ENCODE data around the gene ZCCHC18.
"Not testable (repeated sequence)": the region's sequence is repeated elsewhere in the genome, so short reads cannot be mapped to it uniquely, and the experiment has no call there.

The ZCCHC18 gene

DNA sequence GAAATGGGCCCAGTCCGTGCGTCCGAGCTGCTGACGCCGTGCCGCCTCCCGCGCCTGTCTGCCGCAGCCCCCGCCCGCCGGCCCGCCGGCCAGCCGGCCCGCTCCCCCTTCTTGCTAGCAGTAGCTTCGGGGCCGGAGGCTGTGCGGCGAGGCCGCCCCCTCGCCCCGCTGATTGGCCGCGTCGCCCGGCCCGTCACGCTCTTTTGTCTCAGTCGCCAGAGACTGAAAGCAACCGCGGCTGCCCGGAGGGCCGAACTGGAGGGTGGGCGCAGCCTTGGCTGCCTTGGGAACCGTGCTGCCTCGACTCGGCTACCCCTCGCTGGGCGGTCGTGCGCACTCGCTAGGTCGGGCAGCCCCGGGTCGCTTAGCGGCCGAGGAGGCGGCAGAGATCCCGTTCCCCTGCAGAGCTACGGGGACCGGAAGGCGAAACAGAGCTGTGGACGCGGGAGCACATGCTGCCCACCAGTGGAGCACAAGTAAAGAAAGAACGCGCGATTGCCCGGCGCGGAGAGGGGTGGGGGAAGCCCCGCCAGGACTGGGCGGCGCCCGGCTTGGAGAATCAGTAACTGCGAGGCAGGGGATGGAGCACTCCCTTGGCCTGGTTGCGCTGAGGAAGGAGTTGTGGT is at the start of gene ZCCHC18:
ZCCHC18 (plus strand) TSS at position 198 of the 626 bp plus-strand sequence. CDS start 1,589 bp downstream, outside the sequence.
- DNase-seq = peak; percentile 58

DNA sequence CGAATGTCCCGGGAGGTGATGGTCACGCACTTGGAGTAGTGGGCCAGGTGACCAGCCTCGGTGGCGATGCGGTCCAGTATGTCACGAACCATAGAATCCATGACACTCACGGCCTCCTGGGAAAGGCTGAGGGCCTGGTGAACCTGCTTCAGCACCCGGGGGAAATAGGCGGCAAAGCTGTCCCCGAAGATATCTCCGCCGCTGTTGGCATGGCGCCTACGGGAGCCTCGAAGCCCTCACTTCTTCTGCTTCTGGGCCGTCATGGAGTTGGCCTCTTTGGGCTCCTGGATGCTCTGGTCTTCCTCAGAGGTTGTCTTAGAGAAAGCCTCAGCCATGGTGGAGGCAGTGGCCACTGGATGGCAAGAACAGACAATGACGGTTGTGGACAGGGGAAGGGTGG is 49.7 kb upstream of the ZCCHC18 start:
- DNase-seq = not testable (repeated sequence)

DNA sequence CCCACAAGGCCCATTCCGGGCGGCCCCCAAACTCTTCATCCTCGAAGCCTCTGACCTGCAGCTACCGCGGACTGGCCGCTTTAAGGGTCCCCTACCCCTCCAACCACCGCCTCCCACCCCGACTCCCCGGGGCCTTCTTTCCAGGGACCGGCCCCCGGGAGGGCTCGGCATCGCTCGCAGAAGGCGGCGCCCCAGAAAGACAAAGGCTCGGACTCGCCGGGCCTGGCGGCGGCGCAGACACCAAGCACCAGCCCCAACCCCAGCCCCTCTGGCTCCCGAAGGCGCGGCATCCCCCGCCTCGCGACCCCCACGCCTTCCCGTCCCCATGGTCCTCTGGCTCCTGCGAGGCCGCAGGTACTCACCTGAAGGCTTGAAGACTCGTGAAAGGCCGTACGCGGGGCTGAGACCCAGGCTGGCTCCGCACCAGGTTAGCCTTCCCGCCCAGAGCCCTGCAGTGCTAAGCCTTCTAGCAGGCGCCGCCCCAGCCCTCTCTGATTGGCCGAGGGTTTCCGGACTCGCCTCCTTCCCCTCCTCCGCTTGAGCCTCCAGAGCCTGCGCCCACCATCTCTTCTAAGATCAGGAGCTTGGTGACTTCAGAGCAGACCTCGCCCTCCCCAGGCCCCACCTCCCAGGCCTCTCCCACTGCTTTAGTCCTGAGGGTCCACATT is 36.4 kb upstream of the ZCCHC18 start, which contains the start of gene TMSB15C:
TMSB15C (minus strand) TSS at position 459 of the 668 bp plus-strand sequence.
- DNase-seq = not testable (repeated sequence)

DNA sequence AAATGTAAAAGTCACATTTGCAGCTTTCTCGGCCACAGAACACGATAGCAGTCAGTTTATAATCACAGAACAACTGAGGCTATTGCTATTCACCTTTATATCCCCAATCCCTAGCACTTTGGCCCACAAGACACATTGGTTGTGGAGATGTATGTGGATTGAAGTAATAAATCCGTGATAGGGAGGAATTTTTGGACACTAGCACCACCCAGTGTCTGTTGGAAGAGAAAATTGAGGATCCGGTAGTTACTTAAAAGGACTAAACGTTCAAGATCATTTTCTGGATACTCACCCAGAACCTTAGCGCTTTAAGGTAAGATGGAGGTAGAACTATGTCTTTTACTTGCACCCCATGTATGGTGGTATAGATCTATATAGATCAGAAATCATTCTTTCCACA is 34.5 kb upstream of the ZCCHC18 start:
- DNase-seq = not testable (repeated sequence)

DNA sequence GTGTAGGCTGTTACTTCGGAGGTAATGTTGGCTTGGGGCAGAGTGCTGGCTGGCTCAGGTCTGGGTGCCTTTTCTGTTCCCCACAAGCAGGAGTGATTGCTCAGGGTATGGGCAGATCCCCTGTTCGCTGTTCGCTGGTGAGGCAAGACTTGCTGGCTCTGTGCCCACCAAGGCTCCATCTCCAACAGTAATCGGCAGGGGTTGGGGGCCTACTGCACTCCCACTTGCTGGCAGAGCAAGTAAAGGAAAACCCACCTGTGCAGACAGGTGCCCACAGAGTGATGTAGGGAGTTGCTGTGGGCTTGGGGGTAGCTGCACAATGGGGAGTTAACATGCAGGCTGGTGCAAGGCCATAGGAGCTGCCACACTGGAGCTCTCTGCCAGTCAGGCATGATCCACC is 28.3 kb upstream of the ZCCHC18 start:
- DNase-seq = no peak

DNA sequence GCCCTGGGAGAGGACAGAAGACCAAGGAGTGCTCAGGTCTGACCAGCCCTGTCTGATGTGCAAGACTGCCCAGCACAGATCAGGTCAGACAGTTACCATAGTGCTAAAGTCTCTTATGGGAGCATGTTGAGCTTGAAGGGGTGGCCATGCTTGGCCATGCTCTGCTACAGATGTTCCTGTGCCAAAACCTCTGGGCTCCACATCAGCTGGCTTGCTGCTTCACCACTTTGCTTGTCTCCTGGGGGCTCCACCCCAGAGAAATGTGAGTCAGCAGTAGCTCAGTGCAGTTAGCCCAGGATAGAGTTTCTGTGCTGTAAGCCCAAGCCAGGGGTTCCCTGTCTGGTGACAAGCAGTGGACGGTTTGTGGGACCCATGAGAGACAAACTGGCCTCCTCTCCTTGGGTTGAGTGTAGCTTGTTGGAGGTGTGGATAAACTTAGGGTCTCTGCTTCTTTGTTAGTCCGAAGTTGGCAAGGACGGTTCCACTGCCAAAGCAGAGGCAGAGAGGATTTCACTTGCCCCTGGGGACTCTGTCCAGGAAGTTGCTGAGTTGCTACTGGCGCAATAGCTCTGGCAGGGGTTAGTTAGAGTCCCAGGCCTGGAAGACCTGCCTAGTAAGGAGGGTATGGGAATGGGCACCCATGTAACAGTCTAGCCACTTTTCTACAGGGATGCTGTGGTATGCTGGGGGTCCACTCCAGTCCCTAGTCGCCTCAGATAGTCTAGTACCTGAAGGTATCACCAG is 27.6 kb upstream of the ZCCHC18 start:
- no peak for DNase-seq

DNA sequence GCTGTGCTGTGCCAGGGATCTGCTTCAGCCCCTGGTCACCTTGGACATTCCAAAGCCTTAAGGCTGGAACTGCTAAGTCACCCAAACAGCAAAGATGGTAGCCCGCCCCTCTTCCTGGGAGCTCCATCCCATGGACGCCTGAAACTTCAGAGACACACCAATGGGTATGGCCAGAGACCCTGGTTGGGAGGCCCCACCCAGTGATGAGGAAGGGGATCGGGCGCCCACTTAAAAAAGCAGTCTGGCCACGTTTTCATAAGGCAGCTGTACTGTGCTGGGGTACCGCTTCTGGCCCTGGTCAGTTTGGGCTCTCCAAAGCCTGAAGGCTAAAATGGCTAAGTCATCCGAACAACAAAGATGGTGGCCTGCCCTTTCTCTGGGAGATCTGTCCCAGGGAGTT is 26.8 kb upstream of the ZCCHC18 start:
- no peak for DNase-seq

DNA sequence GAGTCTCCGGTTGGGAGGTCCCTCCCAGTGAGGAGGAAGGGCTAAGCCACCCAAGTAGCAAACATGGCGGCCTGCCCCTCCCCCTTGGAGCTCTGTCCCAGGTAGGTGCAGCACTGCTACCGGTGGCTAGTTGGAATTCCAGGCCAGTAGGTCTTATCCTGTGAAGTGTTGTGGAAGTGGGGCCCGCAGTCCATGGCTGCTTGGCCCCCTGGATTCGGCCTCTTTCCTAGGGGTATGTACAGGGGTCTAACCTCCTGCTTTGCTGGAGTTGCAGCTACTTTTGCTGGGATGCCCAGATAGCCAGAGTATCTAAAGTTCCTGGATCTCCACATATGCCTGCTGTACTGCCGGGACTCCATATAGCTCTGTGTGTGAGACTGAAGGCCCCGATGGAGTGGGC is 26.4 kb upstream of the ZCCHC18 start:
- no peak for DNase-seq

DNA sequence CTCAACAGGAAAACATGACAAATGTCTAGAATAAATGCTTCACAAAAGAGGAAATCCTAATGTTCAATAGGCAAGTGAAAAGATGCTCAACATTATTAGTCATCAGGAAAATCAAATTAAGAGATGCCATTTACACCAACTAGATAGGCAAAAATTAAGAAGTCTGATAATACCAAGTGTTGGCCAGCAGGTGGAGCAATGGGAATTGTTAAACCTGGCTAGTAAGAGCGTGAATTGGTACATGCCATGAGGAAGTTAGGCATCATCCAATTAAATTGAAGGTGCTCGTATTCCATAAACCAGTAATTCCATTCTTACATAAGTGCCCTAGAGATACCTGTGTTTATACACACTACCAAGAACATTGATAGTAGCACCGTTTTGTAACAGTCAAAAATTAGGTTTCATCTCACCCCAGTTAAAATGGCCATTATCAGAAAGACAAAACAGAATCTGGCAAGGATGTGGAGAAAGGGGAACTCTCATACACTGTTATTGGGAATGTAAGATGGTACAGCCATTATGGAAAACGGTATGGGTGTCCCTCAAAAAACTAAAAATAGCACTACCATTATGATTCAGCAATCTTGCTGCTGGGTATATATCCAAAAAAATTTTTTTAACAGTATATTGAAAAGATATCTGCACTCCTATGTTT is 14.0 kb upstream of the ZCCHC18 start:
- peak; percentile 60 for DNase-seq

DNA sequence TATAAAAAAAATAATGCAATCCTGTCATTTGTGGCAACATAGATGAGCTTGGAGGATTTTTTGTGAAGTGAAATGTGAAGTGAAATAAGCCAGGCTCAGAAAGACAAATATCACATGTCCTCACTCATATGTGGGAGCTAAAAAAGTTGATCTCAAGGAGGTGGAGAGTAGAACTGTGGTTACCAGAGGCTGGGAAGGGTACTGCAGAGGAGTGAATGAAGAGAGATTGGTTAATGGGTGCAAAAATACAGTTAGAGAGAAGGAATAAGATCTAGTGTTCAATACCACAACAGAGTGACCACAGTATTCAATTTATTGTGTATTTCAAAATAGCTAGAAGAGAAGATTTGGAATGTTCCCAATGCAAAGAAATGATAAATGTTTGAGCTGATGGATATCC is 13.4 kb upstream of the ZCCHC18 start:
- DNase-seq = no peak

DNA sequence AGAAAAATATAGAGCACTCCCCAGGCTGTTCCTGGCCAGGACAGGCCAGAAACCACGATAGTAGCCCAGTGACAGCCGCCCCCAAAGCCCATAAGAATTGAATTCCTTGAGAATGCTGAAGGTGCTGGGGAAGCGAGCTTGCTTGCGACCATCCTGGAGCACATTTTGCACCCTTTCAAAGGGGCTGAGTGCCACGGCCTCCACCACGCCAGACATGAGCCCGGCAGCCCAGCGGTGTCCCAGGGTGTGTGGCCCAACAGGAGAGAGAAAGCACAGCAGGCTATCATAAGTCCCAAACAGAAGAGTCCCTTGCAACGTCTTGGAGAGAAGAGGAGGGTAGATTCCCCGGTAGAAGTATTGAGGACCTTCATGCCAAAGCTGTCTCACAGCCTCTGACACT is 7.6 kb upstream of the ZCCHC18 start:
- no peak for DNase-seq

DNA sequence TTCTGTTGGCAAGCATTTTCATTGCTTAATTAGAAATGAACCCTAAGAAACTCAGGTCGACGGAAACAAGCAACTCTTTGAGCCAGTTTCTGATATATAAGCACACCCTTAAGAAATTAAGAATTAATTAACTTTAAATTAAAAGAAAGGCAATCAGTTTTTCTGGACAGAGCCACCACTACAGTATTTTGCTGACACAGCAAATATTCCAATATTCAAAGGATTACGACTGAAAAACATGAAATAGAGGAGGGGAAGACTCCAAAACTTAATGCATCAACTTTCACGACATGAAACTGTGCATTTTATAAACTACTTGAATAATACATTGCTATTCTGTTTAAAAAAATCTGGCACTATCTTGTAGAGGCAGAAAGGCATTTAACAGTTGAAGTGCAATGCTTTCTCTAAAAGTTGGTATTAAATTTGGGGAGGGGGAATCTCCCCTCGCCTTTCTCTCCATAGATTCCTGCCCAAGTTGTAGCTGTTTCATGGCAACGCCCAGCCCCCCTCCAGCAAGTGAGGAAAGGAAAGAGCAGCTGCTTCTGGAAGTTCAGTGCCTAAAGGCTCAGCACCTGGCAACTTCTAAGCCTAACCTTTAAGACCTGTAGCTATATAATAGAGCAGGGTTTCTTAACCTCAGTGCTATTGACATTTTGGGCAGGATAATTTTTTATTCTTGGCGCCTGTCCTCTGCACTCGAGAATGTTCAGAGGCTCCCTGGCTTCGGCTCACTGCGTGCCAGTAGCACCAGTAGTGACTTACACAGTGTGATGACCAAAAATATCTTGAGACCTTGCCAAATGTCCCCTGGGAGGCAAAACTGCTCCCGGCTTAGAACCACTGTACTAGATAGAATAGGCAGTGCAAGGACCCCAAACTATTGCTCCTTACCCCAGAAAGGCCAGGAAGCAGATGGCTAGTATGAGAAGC is 6.7 kb upstream of the ZCCHC18 start:
- no peak for DNase-seq

DNA sequence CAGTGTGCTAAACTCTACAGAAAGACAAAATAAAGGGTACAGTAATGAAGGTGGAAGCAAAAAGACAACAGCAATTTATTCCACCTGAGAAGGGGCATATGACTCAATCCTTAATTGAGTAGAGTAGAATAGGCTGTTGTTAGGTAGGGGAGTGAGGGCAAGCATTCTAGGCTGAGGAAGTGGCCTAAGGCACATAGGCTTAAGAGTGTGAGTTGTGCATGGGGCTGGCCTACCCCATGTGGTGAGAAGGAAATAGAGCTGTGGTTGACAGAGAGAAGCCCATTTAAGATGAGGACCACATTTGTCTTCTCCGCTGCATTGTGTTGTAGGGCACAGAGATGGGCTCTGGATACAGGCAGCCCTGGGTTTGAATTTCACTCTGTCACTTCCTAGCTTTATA is 3.4 kb upstream of the ZCCHC18 start:
- DNase-seq = no peak

DNA sequence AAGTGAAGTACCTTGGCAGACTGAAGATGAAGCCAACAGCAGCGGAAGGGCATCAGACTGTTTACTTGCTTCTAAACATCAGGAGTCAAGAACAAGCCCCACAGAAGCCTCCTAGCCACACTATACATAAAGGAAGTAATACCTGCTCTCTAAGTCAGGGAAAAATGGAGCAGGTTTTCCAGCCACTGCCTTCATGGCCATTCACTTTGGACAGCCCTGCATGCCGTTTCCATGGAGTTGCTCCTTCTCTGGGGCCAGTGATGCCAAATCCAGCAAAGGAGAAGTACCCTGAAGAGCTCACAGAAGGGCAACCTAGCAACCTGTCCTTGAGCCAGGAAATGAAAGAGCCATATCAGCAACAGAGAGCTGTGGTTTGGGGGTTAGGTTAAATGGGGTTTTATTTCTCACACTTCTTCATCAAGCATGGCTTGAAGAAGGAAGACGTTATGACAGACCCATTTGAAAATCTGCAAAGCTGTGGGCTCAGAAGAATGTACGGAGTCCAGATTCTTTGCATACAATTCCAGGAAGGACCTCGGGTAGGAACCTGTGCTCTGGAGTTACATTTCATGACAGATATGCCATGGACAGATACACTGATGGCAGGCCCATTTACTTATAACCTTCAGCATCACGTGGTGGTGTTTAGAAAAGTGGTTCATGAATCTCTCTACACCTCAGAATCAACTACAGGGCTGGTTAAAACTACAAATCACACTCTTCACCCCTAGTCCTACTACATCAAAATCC is 1.7 kb upstream of the ZCCHC18 start:
- not testable (repeated sequence) for DNase-seq

DNA sequence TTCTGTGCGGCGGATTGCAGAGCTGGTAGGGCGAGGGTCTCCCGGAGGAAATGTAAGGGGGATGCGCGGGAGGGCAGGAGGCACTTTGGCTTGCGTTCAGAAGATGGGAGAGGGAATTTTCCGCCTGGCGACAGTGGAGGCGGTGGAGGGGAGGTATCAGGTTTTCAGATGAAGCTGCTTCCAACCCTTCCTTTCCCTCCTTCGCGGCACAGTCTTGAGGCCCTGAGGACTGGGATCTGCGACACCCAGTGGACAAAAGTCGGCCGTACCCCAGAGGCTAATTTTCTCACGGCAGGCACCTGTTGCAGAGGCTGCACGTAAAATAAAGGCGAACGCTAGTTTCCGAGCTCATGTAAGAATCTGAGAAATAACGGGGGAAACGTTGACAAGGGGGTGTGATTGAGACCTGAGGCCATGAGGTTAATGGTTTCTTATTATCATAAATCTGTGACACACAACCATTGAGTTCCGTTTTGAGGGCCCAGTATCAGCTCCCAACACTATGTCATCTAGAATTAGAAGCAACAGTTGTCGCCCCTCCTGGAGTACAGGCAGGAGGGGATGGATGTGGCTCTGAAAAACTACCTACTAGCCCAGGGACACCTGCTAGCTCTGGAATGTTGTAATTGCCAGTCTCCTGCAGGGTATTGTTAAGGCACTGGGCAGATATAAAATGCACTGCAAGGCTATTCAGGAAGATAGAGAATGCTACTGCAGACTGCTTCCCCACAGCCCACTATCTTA is 1.1 kb downstream of the ZCCHC18 start:
- peak; percentile 61 for DNase-seq

DNA sequence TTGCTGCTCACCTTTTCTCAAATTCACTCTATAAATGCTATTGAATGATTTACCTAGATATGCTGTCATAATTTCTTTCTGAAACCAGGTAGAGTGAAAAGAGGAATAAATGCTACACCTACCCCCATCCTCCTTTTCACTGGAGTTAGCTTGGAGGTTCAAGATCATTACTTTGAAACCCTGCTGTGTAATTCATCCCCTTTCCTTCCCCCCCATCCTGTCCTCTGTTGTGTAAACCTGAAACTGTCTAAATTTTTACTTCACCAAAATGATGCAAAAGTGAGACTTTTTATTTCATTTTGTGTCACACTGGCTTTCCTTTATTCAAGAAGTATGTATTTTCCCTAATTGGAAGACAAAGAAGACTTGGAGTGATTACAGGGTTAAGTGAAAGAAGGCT is 5.4 kb downstream of the ZCCHC18 start:
- no peak for DNase-seq

DNA sequence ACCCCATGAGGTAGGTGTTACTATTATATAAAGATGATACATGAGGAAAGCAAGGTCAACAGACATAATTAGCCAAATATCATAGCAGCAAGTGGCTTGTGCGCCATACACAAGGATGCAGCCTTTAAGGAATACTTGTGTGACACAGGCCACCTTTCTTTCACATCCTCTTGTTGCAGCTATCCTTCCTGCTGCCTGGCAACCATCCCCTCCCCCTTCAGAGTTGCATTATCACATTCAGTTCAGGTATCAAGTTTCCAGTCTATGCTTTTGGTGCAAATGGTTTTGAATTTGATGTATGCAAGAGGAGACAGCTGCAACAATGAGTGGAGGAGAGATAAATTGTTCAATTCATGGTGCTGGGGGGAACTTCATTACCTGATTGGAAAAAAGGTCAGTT is 6.4 kb downstream of the ZCCHC18 start:
- no peak for DNase-seq

DNA sequence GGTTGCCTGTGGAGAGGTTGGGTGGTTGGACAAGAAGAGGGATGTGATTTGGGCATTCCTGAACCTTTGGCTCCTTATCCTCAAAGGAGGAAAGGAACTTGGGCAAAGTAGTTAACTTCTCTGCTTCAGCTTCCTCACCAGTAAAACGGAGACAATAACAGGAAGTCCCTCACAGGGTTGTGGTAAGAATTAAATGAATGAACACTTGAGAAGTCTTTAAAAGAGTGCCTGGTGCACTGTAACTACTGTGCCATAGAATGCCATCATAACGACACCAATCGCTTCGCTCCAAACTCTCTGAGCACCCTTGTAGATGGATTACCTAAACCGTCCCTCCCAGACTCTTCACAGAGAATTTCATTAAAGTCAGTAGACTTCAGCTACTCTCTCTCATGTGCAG is 10.5 kb downstream of the ZCCHC18 start:
- DNase-seq = no peak

DNA sequence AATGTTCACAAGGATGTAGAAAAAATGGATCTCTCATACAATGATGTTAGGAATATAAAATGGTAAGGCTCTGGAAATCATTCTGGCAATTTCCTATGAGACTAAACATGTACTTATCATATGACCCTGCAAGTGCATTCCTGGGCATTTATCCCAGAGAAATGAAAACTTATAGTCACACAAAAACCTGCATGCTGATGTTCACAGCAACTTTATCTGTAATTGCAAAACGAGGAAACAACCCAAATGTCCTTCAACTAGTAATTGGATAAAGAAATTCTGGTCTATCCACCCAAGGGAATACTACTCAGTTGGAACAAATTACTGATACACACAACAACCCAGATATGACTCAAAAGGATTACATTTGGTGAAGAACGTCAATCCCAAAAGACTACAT is 14.5 kb downstream of the ZCCHC18 start:
- no peak for DNase-seq

DNA sequence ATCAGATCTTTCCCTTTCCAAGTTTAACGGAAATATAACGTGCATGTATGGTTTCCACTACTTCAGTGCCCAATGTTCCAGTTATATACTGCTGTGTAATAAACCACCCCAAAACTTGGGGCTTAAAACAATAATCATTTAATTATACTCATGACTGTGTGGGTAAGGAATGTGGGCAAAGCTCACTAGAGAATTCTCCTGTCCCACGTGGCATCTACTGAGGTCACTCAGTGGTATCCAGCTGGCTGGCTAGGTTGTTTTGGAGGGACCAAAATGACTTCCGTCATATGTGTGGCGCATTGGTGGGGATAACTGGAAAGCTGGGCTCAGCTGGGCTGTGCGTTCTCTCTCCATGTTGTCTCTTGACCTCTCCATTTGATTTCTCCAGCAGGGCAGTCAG is 18.5 kb downstream of the ZCCHC18 start:
- DNase-seq = peak; percentile 7

All from EL (cell line).